IPS-15b (cell line): ENCODE data around the gene EXOC4.

Experiments used
- H3K27me3 ChIP-seq: one replicate; pipeline ENCODE4 v1.6.1; 2013; ENCODE audit warnings: low read length; ENCODE audit not compliant: control insufficient read depth, insufficient read depth
- H3K36me3 ChIP-seq: one replicate; pipeline ENCODE4 v1.6.1; 2013; ENCODE audit warnings: low read length; ENCODE audit not compliant: control insufficient read depth, insufficient read depth
- H3K4me1 ChIP-seq: one replicate; pipeline ENCODE4 v1.6.1; 2013; ENCODE audit warnings: mild to moderate bottlenecking, low read length; ENCODE audit not compliant: control insufficient read depth, insufficient read depth
- H3K4me3 ChIP-seq: one replicate; pipeline ENCODE4 v1.5.1; 2013; ENCODE audit warnings: low read depth, low read length
- H3K9ac ChIP-seq: one replicate; pipeline ENCODE4 v1.6.1; 2013; ENCODE audit warnings: low read depth, mild to moderate bottlenecking, low read length
- H3K9me3 ChIP-seq: one replicate; pipeline ENCODE4 v1.6.1; 2013; ENCODE audit warnings: mild to moderate bottlenecking, low read length; ENCODE audit not compliant: control insufficient read depth, insufficient read depth

Gene EXOC4

DNA sequence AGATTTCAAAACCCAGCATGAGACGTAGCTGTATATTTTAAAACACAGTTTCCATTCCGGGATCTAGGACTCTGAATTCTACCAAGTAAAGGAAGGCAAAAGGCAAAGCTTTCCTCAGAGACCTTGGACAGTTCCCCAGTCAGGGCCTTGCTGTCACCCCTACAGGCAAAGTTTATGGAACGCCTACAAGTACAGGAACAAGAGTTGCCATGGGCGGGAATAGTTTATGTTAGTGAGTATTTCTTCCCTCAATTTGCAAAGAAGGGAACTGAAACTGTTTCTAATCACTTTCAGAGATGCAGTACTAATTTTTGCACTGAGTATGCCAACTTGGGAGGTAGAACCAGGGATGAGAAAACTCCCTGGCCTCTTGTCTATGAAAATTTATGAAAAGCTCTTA is 806.1 kb downstream of the EXOC4 start:
- Histone ChIP-seq H3K27me3 (no peaks in the 10 kb centered on the region), H3K4me1 (no peaks in the 10 kb centered on the region), H3K9me3 (no peaks in the 10 kb centered on the region), H3K36me3 (no peaks in the 10 kb centered on the region), H3K9ac (no peak overlapping the region), H3K4me3 (no peak overlapping the region)

DNA sequence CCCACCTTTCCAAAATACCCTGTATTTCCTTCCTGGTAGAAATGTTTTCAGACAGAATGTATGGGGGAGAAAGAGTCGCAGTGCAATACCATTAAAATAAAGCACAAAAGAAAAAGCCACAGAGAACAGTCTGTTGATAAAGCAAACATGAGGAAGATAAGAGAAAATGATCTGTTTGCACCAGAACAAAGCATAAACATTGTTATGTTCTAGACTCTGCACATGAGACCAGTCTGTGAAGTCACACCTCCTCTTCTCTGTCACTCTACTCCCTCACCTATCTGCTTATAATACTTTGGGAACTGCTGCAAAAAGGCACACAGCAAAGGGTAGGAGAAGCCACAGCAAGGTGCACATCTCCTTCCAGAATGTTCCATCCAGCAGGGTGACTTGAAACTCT is 807.0 kb downstream of the EXOC4 start:
- no peak overlapping the region for H3K4me3 ChIP-seq
- no peaks in the 10 kb centered on the region for H3K27me3 ChIP-seq
- no peaks in the 10 kb centered on the region for H3K4me1 ChIP-seq
- H3K9me3 ChIP-seq = no peaks in the 10 kb centered on the region
- H3K9ac ChIP-seq = no peak overlapping the region
- H3K36me3 ChIP-seq = no peaks in the 10 kb centered on the region

DNA sequence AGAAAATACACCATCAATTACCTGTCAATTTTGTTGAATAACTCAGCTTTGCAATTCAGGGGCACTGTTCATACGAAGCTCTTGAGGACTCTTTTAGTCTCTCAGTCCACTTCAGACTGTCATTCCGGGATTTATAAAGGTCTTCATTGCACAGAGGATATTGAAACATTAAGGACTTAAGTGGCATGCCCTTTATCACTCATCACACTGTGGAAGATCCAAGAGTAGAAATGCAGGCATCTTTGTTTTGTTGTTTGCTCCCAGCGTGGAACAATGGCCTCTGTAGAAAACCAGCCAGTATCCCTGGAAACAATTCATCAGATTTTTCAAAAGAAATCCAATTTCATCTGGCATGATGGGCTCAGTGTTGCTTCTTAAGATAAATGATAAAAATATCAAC is 808.0 kb downstream of the EXOC4 start:
- Histone ChIP-seq H3K4me3 (no peak overlapping the region), H3K9me3 (no peaks in the 10 kb centered on the region), H3K9ac (no peak overlapping the region), H3K27me3 (no peaks in the 10 kb centered on the region), H3K4me1 (no peaks in the 10 kb centered on the region), H3K36me3 (no peaks in the 10 kb centered on the region)

DNA sequence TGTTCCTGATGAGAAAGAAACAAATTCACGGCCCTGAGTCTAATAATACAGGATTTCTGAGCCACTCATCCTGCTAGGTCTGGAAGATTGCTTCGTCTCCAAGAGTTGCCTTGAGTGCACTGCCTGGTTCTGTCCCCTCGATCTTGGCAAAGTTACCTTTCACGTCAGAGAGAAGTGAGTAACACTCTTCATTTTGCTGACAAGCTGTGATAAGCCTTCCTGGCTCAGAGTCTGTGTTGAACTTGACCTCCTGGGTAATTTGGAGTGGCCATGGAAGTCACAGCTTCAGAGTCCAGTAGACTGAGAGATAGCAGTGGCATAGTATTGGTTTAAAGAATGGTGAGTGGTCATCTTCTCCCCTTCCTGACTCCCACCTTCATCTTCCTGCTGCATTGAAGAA is 809.6 kb downstream of the EXOC4 start:
- Histone ChIP-seq H3K4me3 (no peak overlapping the region), H3K27me3 (no peaks in the 10 kb centered on the region), H3K9me3 (no peaks in the 10 kb centered on the region), H3K4me1 (no peaks in the 10 kb centered on the region), H3K36me3 (no peaks in the 10 kb centered on the region), H3K9ac (no peak overlapping the region)

DNA sequence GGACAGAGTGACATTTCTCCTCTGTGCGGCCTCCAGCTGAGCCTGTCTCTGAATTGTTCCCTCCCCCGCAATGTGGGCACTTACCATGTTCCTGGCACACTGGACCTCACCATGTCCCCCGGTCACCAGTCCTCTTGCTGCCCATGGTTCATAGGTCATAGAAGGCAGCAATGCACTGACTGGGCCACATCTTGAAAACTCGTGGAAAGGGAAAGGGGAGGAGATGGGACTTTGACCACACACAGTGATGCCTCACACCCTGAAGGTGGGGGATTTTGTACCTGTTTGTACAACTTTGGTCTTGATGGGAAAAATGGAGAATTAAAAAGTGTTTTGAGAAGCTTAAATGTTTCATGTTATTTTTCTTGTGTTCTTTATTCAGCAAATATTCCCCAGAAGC is 812.5 kb downstream of the EXOC4 start:
- Histone ChIP-seq H3K9ac (no peak overlapping the region), H3K27me3 (no peaks in the 10 kb centered on the region), H3K4me1 (no peaks in the 10 kb centered on the region), H3K36me3 (no peaks in the 10 kb centered on the region), H3K4me3 (no peak overlapping the region), H3K9me3 (no peaks in the 10 kb centered on the region)

DNA sequence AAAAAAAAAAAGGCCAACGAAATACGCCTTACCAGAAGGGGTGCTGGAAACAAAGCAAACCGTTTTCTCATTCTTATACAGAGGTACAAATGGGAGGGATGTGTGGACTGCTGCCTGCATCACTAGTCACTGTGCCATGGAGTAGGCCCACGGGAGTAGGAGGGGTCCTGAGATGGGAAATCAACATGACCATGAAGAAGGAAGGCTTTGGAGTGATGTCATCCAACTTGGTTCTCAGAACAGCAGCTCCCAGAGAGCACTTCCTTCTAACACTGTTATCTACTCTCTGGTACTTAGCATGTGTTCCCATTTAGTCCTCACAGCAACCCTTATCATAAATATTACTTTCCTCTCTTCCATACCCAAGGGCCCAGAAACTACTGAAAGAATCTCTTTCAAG is 814.3 kb downstream of the EXOC4 start:
- Histone ChIP-seq H3K4me1 (peaks cover 5% of the 10 kb centered on the region), H3K9ac (no peak overlapping the region), H3K27me3 (no peaks in the 10 kb centered on the region), H3K9me3 (no peaks in the 10 kb centered on the region), H3K4me3 (no peak overlapping the region), H3K36me3 (no peaks in the 10 kb centered on the region)

DNA sequence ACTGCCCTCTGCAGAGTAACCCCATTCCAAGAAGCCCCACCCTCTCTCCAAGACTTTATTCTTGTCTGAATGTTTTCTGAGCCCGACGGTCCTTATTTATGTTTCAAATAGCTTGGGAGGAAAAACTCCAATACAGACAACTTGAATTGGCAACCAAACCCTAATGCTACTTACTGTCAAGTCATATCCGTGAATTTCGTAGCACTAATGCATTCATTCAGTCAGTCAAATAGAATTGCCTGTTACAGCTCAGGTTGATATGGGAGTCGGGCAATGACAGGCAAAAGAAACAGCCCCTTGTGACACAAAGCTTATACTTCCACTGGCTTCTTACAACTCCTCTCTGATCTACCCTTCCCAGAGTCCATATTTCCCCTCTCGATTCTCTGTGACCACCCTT is 815.8 kb downstream of the EXOC4 start:
- Histone ChIP-seq H3K4me1 (peaks cover 5% of the 10 kb centered on the region), H3K4me3 (no peak overlapping the region), H3K36me3 (no peaks in the 10 kb centered on the region), H3K9ac (no peak overlapping the region), H3K9me3 (no peaks in the 10 kb centered on the region), H3K27me3 (no peaks in the 10 kb centered on the region)

DNA sequence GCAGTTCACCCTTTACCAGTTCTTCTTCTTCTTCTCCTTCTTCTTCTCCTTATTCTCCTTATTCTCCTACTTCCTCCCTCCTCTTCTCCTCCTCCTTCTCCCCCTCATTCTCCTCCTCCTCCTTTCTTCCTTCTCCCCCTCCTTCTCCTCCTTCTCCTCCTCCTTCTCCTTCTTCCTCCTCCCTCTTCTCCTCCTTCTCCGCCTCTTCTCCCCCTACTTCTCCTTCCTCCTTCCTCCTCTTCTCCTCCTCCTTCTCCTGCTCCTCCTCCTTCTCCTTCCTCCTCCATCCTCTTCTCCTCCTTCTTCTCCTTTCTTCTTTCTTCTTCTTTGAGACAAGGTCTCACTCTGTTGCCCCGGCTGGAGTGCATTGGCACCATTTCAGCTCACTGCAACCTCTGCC is 816.3 kb downstream of the EXOC4 start:
- peaks cover 5% of the 10 kb centered on the region for H3K4me1 ChIP-seq

DNA sequence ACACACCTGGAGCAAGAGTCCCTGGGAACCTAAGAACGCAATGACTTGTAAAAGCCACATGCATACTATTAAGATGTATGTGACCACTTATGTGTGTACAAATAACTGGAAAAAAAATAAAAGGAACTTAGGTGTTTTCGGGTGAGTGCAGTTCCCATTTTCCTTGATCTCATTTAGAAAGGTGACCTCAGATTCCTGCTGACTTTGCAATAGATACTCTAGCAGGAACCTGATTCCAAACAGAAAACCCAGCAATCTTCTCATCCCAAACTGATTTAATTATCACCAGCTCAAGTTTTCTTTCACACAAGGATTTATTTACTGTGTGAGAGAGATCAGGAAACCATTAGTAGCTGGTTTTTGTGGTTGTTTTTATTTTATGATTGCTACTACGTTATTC is 817.8 kb downstream of the EXOC4 start:
- H3K9ac ChIP-seq = no peak overlapping the region
- peaks cover 5% of the 10 kb centered on the region for H3K4me1 ChIP-seq
- H3K36me3 ChIP-seq = no peaks in the 10 kb centered on the region
- H3K27me3 ChIP-seq = no peaks in the 10 kb centered on the region
- H3K4me3 ChIP-seq = no peak overlapping the region
- H3K9me3 ChIP-seq = no peaks in the 10 kb centered on the region

More for the DNA sequence above, 816.3 kb downstream of the EXOC4 start:
- Histone ChIP-seq H3K9me3 (no peaks in the 10 kb centered on the region), H3K9ac (no peak overlapping the region), H3K36me3 (no peaks in the 10 kb centered on the region), H3K4me3 (no peak overlapping the region), H3K27me3 (no peaks in the 10 kb centered on the region)

DNA sequence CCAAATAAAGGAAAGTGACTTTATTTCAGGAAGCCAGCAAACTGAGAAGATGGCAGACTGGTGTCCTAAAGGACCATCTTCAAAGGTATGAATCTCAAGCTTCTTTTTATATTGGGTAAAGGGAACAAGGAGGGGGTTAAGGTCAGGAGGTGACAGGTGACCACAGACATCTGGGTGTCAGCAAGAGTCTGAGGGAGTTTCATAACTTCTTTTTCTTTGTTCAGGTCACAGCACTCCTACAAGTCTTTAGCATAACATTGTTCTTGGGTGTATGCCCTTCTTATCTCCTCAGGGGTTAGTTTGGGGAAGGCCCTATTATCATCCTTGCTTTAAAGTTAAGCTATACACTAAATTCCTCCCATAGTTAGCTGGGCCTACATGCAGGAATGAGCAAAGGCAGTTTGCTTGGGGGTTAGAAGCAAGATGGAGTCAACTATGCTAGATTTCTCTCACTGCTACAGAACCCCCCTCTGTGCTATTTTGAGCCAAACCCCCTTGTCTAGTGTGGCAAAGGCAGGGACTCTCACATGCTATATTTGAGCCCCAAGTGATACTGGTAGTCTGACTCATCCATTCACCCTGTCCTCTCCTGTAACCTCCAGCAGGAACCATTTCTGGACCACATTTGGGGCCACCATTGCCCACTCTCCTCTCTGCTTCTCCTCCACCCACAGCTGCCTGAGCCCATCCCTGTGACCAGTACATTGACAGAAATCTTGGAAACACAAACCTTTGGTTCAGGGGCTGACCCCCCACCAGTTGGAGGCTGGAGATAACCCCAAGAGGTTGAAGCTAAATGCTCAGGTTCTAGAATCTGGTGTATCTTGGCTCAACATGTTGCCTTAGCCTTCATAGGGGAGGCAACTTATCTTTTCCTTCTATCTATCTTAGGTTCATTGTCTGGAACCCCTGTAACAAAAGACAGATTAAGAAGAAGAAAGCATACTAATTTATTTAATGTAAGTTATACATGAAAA is 818.8 kb downstream of the EXOC4 start:
- H3K9ac ChIP-seq = no peak overlapping the region
- H3K36me3 ChIP-seq = no peaks in the 10 kb centered on the region
- peaks cover 5% of the 10 kb centered on the region for H3K4me1 ChIP-seq

DNA sequence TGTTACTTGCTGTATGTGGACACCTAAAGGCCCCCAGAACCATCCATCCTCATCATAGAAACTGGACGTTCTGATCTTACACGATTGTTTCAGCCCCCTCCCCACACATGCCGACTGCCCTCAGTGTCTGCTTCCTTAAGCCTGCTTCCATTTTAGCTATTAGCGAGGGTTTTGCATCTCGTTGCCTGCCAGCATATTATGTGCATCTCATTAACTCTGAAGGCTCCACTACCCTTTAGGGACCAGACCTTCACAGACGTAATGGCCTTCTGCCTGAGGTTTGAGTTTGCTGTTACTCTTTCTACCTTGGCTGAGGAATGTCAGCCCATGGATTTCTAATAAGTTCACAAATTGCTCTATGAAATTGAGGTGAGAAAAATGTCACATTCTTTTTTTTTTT is 820.4 kb downstream of the EXOC4 start:
- peaks cover 5% of the 10 kb centered on the region for H3K4me1 ChIP-seq

More for the DNA sequence above, 818.8 kb downstream of the EXOC4 start:
- Histone ChIP-seq H3K27me3 (no peaks in the 10 kb centered on the region), H3K9me3 (no peaks in the 10 kb centered on the region), H3K4me3 (no peak overlapping the region)

DNA sequence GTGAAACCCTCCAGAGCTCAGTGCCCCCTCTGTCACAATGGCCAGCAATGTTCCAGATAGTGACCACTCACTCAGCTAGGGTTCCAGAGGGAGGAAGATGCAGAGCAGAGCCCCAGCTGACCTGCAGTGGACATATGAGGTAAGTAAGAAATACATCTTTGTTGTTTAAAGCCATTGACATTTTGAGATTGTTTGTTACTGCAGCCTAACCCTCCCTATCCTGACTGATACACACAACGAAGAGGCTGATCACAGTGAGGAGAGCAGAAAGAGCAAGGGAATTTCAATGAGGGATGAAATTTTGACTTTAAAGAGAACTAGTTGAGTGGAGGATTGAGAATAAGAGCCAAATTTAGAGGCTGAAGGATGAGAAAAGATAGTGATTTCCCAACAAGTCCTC is 822.9 kb downstream of the EXOC4 start:
- Histone ChIP-seq H3K4me3 (no peak overlapping the region), H3K9ac (no peak overlapping the region), H3K4me1 (peaks cover 5% of the 10 kb centered on the region), H3K36me3 (no peaks in the 10 kb centered on the region), H3K9me3 (no peaks in the 10 kb centered on the region), H3K27me3 (no peaks in the 10 kb centered on the region)

More for the DNA sequence above, 820.4 kb downstream of the EXOC4 start:
- no peaks in the 10 kb centered on the region for H3K27me3 ChIP-seq
- no peaks in the 10 kb centered on the region for H3K36me3 ChIP-seq
- H3K4me3 ChIP-seq = no peak overlapping the region
- no peak overlapping the region for H3K9ac ChIP-seq
- H3K9me3 ChIP-seq = no peaks in the 10 kb centered on the region
